Embryonic facial prominence (tissue), 1 donor: Measurements from ENCODE around the gene PRPF4.
A peak's percentile ranks its signal among the peaks of the same experiment; 100 is the strongest.
"Not testable (repeated sequence)": the region's sequence is repeated elsewhere in the genome, so short reads cannot be mapped to it uniquely, and the experiment has no call there.

Experiments used
- DNase-seq: peaks from one replicate; pipeline ENCODE4 v3.0.0-alpha.2; 2016; ENCODE audit errors: extremely low spot score

The PRPF4 gene

DNA sequence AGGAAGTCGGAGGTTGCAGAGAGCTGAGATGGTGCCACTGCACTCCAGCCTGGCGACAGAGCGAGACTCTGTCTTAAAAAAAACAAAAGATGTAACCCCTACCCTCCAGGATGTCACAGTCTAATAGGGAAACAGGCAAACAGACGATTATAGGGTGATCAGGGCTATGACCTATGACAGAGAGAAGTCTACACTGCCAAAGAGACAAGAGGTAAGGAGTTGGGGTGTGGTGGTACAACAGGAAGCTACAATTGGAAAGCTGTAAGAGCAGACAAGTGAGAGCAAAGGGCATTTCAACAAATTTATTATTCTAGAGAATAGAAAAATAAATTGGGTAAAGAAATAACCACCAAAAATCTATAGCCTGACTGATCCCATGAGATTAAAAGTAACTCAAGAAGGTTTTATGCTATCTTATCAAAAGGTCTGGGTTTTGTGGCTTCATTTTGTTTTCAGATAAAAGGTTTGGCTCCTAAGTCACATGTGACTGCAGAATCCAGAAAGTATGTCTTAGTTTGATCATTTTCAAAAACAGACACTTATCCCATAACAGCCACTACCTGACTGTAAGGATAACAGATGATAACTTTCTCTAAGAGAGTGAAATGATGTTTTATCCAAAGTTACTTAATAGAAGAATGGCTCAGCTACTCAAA lies 7.4 kb upstream of the PRPF4 start:
- DNase-seq: no peak

GRCh38 chr9:113269355-113269754 lies 6.1 kb upstream of the PRPF4 start:
- no peak for DNase-seq

DNA sequence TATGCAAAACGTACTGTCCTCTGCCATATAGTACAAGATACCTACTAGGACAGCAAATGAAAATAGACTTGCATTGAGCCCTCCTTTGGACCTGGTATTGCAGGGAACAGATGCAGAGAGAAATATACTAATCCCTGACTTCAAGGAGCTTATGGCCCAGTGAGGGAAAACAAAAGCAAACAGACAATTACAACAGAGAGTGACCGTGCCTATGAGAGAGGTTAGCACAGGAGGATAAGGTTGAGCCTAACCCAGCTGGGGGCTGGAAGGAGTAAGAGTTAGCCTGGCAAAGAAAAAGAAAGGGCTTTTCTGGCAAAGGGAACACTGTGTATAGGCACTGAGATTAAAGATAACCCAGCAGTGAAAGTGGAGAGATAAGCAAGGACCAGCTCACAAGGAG lies 5.6 kb upstream of the PRPF4 start:
- no peak for DNase-seq

GRCh38 chr9:113274474-113275156 lies 843 bp upstream of the PRPF4 start:
- peak; percentile 66 for DNase-seq

GRCh38 chr9:113278840-113279239 lies 3.4 kb downstream of the PRPF4 start:
- DNase-seq: no peak

- DNase-seq: no peak
Measured at GRCh38 chr9:113281356-113281755, 5.9 kb downstream of the PRPF4 start.

- DNase-seq: no peak
Measured at GRCh38 chr9:113289091-113289490, 13.6 kb downstream of the PRPF4 start.

DNA sequence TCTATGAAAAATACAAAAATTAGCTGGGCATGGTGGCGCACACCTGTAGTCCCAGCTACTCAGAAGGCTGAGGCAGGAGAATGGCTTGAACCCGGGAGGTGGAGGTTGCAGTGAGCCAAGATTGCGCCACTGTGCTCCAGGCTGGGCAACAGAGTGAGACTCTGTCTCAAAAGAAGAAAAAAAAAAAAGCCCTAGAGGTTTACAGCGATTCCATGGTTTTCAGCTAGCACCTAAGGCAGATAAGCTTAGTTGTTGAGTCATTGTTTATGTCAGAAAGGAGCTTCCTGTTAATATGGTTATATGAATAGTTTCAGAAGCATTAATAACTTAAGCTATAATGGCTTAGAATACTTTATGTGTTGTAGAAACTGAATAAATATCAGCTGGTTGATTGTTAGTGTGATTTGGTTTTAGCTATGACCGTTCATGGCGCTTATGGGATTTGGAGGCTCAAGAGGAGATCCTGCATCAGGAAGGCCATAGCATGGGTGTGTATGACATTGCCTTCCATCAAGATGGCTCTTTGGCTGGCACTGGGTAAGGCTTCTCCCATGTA lies 14.7 kb downstream of the PRPF4 start:
- DNase-seq: no peak

- DNase-seq: no peak
Measured at GRCh38 chr9:113293285-113293878, 17.9 kb downstream of the PRPF4 start.

- DNase-seq: not testable (repeated sequence)
Measured at GRCh38 chr9:113296247-113296646, 20.8 kb downstream of the PRPF4 start.

GRCh38 chr9:113296796-113297558 lies 21.5 kb downstream of the PRPF4 start:
- no peak for DNase-seq

DNA sequence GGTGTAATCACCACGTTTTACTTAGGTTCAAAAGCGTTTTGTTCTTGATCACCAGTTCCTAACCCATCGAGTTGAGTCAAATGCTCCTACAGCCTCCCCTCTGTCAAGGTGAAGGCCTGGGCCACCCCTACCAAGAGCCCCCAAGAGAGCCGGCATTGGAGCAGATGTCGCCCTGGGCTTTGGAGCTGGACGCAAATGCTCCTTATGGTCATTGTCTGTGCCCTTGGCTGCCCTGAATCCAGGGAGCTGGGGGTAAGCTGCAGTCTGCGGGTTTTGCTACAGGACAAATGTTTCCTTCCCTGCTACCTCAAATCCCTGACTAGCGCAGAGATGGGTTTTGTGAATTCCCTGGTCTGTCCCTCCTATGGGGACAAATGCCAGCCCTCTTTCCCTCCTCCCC lies 22.9 kb downstream of the PRPF4 start:
- no peak for DNase-seq

GRCh38 chr9:113298924-113299770 lies 23.7 kb downstream of the PRPF4 start:
- no peak for DNase-seq

DNA sequence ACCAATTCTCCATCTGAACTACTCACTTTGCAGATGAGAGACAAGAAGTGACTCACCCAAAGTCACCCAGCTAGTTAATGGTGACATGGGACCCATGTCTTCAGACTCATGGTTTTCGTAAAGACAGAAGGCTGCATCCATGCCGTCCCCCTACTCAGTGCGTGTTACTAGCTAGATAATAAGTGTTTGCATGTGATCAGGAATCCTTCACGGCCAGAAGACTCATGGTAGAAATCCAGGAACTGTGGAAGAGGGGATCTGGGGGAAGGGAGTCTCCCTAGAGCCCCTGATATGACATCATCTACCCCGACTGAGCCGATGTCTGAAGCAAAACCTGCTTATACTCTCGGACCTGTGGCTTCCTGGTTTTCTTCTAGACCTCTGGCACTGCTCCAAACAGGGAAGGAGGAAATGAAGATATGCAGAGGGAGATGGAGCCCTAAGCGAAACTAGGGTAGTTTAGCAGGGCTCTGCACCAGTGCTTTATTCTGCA lies 24.4 kb downstream of the PRPF4 start:
- DNase-seq: no peak

GRCh38 chr9:113301548-113301947 lies 26.1 kb downstream of the PRPF4 start:
- DNase-seq: no peak

DNA sequence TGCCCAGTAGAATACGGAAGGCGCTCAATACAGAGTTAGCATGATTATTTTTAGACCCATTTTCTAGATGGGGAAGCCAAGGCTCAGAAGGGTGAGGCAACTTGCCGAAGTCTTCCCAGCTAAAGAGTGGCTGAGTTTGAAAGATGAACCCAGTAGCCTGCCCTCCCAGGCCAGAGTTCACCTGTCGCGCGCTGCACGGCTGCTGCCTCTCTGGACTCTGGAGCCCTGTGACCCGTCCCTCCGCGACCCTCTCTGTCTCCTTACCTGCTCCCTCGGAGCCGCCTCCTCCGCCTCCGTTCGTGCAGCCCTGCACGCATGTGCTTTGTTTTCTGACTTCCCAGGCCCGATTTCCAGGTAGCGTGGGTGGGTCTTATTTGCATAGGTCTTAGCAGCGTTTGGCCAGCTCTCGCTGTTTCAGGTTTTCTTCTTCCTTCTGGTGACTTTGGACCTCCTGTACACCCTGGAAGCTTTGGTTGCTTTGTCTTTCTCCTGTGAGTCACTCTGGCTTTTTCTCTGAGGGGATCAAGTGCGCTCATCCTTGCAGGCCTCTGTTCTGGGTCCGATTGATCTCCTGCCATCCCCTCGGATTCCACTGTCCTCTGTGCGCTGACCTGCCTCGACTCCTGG lies 27.4 kb downstream of the PRPF4 start, which contains the start of gene RNF183:
Gene RNF183 (minus strand): TSS at position 585 of the 627 bp plus-strand sequence. CDS start 5,192 bp downstream, outside the sequence.
- DNase-seq: no peak

DNA sequence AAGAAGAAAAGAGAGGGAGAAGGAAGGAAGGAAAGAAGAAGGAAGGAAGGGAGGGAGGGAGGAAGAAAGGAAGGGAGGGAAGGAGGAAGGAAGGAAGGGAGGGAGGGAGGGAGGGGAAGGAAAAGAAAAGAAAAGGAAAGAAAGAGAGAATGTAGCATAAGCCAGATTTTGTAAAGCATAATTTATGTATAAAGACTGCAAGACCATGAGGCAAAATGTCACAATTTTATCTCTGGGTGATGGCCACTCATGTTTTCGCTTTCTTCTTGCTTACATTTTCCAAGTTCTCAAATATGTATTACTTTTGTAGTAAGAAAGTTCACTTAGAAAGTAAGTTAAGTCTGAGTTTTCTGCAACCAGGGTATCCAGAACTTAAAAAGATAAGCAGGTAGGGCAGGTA lies 31.1 kb downstream of the PRPF4 start:
- no peak for DNase-seq

GRCh38 chr9:113307396-113307975 lies 32.0 kb downstream of the PRPF4 start:
- DNase-seq: no peak

- peak; percentile 29 for DNase-seq
Measured at GRCh38 chr9:113309204-113309813, 33.9 kb downstream of the PRPF4 start.

- DNase-seq: no peak
Measured at GRCh38 chr9:113310538-113310937, 35.1 kb downstream of the PRPF4 start.
